Body of pancreas (tissue), 4 donors: ENCODE results near the gene FBXW8.

Source experiments
- CTCF ChIP-seq, 7 experiments: fragments of 450-650 bp in 4 of 7; fragments of 200-600 bp in 3 of 7; sonication (generic) in 3 of 7; IDR thresholded peaks; one replicate each; pipeline ENCODE4 v1.5.1; 2016 to 2019; ENCODE audit warnings: antibody characterized with exemption in 7 of 7
- POLR2A ChIP-seq, 3 donors: fragments of 450-650 bp; IDR thresholded peaks; one replicate each; pipeline ENCODE4 v1.6.1; 2016; ENCODE audit warnings: antibody characterized with exemption in 3 of 3, mild to moderate bottlenecking in 2 of 3

GRCh38 chr12:116881325-116881876, 29.3 kb upstream of the FBXW8 start, which contains the start of gene HRK:
- TF ChIP-seq POLR2A (IDR thresholded peaks at IDR 0.05) (no peak), CTCF (IDR thresholded peaks at IDR 0.05) (no peak)
